NCI-H1694 treated with DMSO at 0.1 percent for 48 hours (cell line): Measurements from ENCODE around the gene FFAR1.
"Not testable (repeated sequence)": the region's sequence is repeated elsewhere in the genome, so short reads cannot be mapped to it uniquely, and the experiment has no call there.

Source experiments
- DNase-seq: peaks from one replicate; lab custom pipeline; 2025; lab: John Stamatoyannopoulos, UW

The FFAR1 gene

GRCh38 chr19:35360880-35361420 lies 13.2 kb downstream of the FFAR1 start:
- no peak for DNase-seq

DNA sequence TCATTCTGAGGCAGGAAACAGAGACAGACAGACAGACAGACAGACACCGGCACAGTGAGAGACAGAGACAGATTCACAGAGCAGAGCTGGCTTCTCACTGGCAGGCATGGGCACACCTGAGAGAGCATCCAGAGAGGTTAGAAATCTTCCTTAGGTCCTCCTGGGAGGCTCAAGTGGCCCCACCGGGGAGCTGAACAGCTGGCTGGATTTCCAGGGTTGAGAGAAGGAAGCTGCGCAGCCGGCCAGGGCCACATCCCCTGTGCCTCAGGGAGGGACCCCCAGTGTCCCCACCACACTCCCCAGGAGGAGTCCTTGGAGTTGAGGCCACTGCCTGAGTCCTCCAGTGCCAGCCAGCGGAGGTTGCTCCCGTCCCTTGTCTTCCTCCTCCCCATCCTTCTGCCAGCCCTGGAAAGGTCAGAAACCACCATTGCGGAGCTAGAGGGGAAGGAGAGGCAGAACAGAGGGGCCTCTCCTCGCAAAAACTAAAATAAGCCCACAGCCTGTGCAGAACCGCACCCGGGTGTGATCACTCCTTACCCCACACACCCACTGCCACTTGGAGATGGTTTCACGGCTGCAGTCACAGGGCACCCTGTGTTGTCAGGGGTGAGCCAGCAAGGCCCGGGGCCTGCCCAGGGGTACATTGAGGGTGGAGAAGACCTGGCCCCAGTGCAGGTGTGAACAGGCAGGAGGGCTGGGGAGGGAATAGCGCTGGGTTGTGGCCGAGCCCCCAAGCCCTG lies 14.7 kb downstream of the FFAR1 start:
- DNase-seq = no peak

DNA sequence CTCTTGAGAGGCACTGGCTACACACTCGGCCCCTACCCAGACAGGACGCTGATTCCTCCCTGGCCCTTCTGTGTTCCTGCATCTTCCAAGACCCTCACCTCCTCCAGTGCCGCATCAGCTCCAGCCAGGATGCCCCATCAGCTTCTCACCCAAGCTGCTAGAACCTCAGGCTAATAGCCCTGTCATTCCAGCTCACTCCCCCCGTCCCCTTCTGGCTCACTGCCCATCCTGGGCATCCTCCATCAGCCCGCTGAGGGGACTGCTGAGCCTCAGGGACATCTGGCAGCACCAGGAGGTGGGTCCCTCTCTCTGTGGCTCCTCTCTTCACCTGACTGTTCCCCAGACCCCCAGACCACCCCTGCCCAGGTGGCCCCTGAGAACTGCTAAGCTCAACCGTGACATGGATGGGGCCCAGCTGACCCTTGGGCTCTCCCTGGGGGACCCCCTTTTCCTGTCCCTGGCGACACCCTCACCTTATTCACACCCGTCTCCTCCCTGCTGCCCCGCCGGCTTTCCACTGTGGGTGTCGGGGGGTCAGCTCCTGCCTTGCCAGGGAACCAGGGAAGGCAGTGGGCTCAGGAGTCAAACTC lies 15.4 kb downstream of the FFAR1 start:
- no peak for DNase-seq

DNA sequence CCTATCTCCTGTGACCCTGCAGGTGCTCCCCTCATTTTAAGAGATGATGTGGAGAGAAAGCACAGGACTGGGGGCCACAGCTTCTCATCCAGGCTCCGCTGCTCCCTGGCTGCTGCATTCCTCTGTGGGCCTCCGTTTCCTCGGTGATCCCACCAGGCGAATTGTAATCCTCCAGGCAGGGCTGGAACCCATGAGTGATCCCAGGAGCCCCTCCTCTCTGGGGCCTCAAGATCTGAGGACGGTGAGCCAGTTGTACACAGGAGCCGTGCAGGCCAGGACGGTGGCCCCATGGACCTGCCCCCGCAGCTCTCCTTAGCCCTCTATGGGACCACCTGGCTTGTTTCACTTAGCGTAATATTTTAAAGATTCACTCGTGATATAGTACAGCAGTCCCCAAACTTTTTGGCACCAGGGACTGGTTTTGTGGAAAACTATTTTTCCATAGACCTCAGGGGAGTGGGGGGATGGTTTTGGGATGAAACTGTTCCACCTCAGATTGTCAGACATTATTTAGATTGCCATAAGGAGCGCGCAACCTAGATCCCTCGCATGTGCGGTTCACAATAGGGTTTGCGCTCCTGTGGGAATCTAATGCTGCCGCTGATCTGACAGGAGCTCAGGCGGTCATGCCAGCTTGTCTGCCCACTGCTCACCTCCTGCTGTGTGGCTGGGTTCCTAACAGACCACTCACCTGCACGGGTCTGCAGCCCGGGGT lies 16.2 kb downstream of the FFAR1 start:
- DNase-seq = no peak

DNA sequence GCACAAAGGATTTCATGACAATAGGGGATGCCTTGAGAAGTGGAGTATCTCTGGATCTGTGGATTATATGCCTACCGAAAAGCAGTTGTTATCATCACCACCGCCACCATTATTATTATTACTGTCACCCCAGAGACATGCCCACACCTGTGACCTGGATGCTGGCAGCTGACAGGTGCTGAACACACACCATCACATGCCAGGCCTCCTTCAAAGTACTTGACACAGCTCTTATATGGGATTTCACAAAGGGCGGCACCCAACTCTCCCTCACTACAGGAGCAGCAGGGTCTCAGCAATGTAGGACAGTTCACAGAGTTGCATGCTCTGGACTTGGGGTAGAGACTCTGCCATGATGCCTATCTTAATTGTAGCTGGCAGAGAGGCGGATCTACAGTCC lies 17.6 kb downstream of the FFAR1 start:
- DNase-seq = no peak

DNA sequence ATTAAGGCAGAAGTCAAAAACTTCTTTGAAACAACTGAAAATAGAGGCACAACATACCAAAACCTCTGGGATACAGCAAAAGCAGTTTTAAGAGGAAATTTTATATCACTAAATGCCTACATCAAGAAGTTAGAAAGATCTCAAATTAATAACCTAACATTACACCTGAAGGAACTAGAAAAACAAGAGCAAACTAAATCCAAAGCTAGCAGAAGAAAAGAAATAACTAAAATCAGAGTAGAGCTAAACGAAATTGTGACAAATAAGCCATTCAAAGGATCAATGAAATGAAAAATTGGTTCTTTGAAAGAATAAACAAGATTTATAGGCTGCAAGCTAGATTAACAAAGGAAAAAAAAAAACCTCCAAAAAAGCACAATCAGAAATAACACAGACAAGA lies 20.7 kb downstream of the FFAR1 start:
- no peak for DNase-seq

- DNase-seq = no peak
Observed at GRCh38 chr19:35369522-35369921, 21.8 kb downstream of the FFAR1 start.

DNA sequence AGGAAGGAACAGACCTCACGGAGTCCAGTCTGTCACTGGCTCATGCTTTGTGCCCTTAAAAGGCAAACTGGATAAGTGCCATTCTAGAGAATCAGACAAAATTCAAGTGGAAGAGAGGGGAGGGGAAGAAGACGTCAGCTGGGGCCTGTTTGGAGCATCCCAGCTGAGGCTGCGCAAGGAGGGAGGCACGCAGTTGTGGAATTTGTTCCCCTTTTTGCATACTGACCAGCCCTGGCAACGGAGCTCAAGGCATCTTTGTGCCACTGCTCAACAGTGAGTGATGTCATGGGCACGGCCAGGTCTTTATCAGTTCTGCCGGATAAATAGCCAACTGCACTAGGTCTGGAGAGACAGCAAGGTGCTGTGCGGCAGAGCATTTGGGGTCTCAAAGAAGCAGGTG lies 23.0 kb downstream of the FFAR1 start, which contains the start of gene GPR42:
Gene GPR42 (plus strand): TSS at position 347 of the 400 bp plus-strand sequence. CDS start 292 bp downstream, outside the sequence.
- DNase-seq = no peak

- no peak for DNase-seq
Observed at GRCh38 chr19:35373492-35373891, 25.8 kb downstream of the FFAR1 start.

GRCh38 chr19:35374031-35374430 lies 26.3 kb downstream of the FFAR1 start:
- DNase-seq = not testable (repeated sequence)

- no peak for DNase-seq
Observed at GRCh38 chr19:35375505-35376307, 28.0 kb downstream of the FFAR1 start.

GRCh38 chr19:35377656-35378055 lies 30.0 kb downstream of the FFAR1 start:
- DNase-seq = no peak

DNA sequence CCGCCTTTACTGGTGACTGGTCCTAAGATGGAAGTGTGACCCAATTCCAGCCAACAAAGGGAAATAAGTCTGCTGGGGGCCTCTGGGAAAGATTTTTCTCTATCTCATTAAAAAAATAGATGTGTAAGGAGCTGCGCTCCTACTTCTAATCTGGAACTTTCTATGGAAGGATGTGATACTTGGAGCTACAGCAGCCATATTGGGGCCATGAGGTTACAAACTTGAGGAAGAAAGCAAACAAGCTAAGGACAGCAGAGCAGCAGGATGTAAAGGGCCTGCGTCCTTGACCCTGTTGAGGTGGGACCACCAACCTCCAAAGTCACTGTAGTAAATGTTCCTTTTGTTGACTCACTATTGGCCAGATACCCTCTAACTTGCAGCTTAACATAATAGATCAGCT lies 30.7 kb downstream of the FFAR1 start:
- no peak for DNase-seq

GRCh38 chr19:35379545-35379944 lies 31.8 kb downstream of the FFAR1 start:
- DNase-seq = not testable (repeated sequence)

DNA sequence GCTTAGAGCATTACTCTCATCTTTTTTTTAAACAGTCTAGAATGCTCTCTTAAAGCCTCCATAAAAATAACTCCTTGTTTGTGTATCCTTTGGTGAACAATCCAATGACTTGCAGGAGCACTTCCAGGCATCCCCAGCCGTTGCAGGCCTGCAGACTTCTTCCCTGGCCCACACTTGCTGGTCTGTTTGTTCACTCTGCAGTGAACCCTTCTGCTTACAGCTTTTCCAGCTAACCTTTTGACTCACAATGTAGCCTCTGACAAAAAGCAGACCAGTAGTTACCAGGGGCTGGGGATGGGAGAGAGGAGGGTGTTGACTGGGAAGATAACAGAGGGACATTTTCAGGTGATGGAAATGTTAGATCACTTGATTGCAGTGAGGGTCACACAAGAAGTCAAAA lies 32.3 kb downstream of the FFAR1 start:
- no peak for DNase-seq

DNA sequence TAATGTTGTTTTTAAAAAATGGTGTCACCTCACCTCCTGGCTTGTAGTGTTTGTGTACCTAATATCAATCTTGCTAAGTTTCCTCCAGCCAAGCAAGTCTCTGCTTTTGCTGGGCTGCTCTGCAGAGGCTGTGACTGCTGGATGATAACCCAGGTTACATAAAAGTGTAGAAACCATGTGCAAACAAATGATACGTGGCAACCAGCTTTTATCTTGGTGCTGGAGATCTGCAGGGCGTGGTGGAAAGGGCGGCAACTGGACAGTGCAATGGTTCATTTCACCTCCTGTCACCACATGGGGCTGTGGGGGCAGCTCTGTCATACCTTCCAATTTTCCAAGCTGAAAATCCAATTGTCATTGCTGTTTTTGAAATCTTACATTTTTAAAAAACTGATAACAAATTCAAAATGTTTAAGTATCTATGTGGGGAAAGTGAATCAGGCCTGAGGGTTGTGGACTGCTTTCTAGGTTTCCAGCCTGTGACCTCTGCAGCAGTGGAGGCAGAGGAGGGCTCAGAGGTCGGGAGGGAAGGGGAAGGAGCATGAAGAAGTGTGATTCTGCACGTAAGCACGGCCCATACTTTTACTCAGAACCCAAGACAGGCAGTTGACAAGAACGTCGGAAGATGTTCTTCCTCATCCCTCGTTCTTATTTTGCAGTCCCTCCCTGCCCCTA lies 32.9 kb downstream of the FFAR1 start:
- DNase-seq = no peak

DNA sequence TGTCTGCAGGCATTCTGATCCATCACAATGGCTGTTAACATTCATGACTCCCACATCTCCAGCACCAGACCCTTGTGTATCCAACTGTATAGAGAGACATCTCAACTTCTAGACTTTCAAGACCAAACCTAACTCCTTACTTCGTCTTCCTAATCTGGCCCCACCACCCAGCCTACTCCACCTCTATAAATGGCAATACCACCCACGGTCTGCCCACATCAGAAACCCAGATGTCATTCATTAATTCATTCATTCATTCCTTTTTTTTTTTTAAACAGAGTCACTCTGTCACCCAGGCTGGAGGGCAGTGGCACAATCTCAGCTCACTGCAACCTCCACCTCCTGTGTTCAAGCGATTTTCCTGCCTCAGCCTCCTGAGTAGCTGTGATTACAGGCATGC lies 33.6 kb downstream of the FFAR1 start:
- DNase-seq = no peak

DNA sequence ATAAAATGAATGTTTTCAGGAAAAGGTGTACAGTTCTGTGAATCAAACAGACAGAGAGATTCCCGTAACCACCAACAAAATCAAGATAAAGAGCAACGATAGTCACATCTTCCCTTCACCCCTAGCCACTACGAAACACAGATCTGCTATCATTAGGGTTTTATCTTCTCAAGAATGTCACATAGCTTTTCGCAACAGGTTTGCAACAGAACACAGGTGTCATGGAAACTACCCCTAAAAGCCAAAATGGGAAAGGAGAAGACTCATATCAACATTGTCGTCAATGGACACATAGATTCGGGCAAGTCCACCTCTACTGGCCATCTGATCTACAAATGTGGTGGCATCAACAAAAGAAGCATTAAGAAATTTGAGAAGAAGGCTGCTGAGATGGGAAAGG lies 34.2 kb downstream of the FFAR1 start:
- no peak for DNase-seq

GRCh38 chr19:35383536-35383935 lies 35.8 kb downstream of the FFAR1 start:
- DNase-seq = no peak

- no peak for DNase-seq
Observed at GRCh38 chr19:35388277-35389054, 40.8 kb downstream of the FFAR1 start.
